HG02885 (cell line): ENCODE data around the gene EMSY.
"Not testable (repeated sequence)": the region's sequence is repeated elsewhere in the genome, so short reads cannot be mapped to it uniquely, and the experiment has no call there.

Source experiments
- ATAC-seq: cut with Tn5 transposase; IDR thresholded peaks from one replicate; pipeline ENCODE4 v1.9.1; 2021; ENCODE audit warnings: mild to moderate bottlenecking; ENCODE audit not compliant: unreplicated experiment, poor library complexity

EMSY gene

DNA sequence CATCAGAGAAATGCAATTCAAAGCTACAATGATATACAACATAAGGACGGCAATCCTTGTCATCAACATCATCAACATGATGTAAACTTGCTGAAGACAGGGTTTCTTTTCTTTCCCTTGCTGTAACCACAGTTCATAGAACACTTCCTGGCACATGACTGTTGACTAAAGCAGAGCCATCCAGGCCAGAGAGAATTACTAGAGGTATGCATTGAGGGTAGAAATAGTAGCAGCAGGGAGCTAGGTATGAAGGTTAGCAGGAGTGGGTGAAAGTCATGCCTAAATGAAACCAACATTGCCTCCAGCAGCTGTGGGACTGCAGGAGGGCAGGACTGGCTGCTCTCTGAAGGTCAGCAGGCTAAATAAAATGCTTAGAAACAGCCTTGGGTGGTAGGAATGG lies 122.0 kb downstream of the EMSY start:
- ATAC-seq, result no peak

DNA sequence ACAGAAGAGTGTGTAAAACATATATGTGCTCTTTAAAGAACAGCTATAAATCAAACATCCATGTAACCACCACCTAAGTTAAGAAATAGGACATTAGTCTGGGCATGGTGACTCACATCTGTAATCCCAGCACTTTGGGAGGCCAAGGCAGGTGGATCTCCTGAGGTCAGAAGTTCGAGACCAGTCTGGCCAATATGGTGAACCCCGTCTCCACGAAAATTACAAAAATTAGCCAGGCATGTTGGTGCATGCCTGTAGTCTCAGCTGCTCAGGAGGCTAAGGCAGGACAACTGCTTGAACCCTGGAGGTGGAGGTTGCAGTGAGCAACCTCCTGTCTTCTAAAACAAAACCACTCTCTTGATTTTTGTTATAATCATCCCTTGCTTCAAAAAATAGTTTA lies 122.4 kb downstream of the EMSY start:
- ATAC-seq, result no peak

DNA sequence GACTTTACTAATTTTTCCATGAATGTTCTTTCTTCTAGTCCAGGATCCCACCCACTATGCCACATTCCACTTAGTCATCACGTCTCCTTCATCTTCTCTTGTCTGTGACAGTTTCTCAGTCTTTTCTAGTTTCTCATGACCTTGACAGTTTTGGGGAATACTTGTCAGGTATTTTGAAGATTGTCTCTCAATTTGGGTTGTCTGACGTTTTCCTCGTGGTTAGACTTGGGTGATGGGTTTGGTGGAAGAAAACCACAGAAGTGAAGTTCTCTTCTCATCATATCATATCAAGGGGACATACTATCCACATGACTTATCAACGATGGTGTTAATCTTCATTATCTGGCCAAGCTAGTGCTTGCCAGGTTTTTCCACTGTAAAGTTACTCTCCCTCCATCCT lies 123.3 kb downstream of the EMSY start:
- no peak for ATAC-seq

DNA sequence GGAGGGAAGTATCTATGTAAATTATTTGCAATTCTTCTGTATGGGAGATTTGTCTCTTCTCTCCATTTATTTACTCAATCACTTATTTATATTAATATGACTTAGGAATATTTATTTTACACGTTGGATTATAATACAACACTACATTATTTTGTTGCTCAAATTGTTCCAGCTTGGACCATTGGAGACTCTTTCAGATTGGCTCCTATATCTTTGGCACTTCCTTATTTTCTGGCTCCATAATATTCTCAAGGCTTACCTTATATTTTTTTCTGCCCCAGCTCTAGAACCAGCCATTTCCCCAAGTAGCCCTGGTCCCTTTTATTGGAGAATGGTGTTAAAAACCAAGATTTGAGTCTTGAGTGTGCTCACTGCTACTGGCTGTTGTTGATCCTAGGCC lies 123.8 kb downstream of the EMSY start:
- no peak for ATAC-seq

DNA sequence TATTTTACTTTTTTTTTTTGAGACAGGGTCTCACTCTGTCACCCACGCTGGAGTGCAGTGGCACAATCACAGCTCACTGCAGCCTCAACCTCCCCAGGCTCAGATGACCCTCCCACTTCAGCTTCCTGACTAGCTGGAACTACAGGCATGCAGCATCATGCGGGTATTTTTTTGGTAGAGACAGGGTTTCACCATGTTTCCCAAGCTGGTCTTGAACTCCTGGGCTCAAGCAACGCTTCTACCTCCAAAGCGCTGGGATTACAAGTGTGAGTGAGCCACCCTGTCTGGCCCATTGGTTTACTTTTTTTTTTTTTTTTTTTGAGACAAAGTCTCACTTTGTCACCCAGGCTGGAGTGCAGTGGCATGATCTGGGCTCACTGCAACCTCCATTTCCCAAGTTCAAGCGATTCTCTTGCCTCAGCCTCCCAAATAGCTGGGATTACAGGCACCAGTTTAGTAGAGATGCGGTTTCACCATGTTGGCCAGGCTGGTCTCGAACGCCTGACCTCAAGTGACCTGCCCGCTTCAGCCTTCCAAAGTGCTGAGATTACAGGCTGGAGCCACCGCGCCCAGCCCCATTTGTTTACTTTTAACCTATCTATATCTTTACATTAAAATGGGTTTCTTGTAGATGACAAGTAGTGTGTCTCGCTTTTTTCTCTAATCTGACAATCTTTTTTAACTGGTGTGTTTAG lies 127.5 kb downstream of the EMSY start:
- not testable (repeated sequence) for ATAC-seq

DNA sequence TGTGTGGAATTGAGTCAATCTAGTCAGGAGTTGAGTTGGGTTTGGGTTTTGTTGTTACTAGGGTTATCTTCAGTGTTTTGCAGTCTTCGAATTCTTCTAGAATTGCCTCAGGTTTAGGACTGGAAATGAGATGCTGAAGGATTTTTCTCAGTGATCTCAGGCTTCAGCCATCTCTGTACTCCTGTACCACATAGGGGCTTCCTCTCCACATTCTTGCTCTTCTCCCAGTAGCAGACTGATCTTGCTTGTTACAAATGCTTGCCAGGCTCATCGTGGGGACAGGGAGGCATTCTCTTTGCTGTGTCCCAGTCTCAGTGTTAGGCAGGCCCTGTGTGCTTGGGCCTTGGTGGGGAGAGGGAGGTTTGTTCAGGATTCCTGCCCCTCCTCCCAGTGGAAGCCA lies 129.6 kb downstream of the EMSY start:
- ATAC-seq, result no peak

DNA sequence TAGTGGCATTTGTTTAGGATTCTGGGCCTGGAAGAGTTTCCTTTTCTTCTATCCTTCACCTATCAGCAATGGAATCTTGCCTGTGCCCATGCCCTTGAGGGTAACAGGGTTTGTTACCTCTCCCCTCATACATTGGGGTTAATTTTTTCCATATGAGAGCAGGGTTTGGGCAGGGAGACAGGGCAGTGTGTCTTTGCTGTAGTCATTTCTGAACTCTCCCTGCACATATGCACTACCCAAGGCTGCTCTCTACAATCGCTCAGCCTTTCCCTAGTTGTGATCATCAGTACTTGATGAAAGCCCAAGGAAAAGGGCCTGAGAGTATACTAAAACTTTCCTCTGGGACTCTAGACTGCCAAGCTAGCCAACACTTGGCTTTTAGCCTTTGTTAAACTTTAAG lies 130.1 kb downstream of the EMSY start:
- ATAC-seq, result no peak

DNA sequence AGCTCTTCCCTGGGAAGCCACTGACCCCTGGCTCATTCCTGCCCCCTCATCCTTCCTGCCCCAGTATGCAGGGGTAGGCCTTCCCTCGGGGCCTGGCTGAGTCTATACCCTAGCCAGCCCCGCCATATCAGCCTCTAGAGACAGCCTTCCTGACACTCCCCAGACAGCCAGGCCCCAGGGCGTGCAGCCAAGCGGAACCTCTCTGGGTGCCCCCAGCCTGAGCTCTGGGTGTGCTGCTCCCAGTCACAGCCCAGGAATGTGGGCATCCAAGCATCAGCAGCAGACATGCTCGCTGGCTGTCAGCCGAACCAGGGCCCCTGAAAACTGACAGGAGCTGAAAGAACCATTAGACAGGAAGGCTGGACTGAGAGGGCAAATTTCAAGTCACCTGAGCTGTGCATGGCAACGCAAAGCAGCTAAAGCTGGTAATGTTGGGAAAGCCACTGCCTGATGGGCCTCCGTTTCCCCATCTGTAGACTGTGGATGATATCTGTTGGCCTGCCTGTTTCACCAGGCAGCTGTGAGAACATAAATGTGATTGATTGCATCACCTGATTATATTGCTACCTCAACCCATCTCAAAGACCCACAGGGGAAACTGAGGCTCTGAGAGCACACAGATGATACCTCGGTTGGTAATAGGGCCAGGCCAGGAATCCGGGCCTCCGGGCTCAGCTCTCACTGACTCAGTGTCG lies 132.6 kb downstream of the EMSY start:
- no peak for ATAC-seq

DNA sequence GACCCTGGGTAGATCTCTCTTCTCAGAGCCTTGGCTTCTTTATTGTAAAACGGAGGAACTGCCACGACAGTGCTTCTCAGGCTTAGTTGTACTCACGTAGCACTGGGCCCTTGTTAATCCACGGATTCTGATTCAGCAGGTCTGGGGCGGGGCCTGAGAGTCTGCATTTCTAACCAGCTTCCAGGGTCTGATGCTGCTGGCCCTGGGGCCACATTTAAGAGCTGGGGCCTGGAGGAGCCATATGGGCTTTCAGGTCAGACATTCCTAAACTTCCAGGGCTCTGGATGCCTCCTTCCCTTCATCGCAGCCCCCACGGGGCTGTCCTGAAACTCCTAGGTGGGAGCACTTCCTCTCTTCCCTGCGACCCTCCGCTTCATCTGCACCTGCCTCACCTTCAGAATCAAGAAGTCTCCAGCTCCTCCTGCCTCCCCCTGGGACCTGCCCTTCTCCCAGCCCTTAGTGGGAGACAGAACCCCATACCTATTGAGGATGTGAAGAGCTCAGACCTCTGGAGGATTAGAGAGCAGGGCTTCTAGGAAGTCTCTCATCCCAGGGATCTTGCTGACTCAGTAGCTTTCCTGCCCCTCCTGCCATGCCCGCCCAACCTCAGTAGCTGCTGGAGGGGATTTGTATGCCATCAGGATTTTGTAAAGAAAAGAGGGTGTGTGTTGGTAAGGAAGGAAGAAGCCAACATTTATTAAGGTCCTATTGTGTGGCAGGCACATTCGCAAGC lies 133.3 kb downstream of the EMSY start:
- no peak for ATAC-seq

DNA sequence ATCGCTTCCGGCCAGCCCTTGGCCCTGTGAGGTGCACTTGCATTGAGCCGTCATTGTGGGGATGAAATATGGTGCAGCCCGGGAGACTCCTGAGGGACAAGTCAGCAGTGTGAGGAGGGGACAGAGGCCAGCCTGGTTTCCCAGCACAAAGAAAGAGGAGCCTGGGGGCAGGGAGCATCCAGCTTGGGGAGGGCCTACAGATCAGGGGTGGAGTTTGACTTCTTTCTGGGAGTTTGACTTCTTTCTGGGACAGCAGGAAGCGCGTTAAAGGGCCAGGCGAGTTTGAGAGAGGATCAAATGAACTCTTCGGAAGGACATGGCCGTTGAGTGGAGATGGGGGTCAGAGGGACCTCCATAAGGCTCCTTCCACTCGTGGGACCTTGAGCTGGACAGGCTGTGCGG lies 133.8 kb downstream of the EMSY start:
- ATAC-seq, result no peak

DNA sequence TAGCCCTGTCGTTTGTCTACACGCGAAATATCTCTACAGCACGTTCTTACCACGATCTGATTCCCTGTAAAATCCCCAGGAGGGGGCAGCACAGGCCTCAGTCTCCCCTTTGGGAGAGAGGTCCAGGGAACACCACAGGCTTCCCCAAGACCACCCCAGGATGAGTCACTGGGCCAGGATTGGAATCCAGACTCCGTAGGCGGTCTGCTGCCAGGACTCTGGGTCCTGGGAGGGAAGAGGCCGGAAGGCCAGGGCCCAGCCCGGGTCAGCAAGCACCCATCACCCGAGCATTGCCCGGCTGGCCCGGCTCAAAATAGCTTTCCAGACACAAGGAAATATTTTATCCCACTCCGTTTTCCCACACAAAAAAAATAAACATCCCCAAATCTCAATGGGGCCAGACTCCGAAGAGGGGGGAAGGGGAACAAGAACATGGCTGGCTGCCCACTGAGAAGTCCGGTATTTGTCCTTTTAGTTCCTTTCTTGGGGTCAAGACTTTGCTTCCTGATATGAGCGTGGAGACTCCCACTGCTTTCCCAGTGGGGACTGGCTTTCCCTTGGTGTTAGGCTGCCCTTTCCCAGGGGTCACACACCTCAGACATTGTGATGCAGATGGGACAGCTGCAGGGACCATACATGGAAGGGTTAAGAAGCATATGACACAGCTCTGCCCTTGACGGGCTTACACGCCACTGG lies 134.4 kb downstream of the EMSY start:
- no peak for ATAC-seq

DNA sequence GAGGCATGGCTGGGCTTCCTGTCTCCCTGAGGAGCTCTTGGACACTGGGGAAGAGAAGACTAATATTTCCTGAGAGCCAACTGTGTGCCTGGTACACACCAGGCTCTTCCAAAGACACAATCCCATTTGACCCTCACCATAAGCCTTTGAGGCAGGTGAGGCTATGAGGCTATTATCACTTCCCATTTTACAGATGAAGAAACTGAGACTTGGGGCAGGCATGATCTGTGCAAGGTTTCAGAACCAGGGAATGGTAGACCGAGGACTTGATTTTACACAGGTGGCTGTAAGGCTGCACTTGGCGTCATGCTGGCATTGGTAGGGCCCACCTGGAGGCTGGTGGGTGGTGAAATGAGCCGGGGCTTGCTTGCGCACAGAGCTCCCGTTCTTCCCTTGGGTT lies 134.9 kb downstream of the EMSY start:
- no peak for ATAC-seq

DNA sequence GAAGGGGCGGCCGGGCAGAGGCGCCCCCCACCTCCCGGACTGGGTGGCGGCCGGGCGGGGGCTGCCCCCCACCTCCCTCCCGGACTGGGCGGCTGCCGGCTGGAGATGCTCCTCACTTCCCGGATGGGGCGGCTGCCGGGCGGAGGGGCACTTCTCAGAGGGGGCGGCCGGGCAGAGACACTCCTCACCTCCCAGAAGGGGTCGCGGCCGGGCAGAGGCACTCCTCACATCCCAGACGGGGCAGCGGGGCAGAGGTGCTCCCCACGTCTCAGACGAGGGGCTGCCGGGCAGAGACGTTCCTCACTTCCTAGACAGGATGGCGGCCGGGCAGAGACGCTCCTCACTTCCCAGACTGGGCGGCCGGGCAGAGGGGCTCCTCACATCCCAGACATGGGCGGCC lies 137.7 kb downstream of the EMSY start:
- ATAC-seq, result not testable (repeated sequence)

DNA sequence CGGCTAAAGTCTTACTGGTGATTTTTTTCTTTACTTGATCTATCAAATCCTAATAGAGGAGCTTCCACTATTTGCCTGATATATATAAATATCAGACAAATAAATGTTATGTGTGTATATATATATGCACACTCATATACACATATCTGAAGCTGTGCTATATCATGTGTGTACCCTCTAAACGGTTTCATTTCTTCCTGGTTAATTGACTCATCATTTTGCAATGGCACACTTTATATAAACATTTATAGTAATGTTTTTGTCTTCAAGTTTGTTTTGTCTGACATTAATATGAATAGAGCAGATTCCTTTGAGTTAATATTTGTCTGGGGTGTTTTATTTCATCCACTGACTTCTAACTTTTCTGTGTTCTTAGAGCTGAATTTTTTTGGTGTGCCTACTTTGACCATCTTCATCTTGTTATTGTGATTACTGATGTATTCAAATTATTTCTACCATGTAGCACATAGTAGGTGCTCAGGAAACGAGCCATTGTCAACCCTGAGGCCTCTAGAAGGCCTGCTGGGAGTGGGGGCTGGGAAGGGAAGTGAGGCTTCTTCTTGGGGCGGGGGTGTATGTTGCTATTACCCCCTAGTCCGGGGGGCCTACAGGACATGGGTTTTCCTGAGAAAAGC lies 143.1 kb downstream of the EMSY start:
- no peak for ATAC-seq

DNA sequence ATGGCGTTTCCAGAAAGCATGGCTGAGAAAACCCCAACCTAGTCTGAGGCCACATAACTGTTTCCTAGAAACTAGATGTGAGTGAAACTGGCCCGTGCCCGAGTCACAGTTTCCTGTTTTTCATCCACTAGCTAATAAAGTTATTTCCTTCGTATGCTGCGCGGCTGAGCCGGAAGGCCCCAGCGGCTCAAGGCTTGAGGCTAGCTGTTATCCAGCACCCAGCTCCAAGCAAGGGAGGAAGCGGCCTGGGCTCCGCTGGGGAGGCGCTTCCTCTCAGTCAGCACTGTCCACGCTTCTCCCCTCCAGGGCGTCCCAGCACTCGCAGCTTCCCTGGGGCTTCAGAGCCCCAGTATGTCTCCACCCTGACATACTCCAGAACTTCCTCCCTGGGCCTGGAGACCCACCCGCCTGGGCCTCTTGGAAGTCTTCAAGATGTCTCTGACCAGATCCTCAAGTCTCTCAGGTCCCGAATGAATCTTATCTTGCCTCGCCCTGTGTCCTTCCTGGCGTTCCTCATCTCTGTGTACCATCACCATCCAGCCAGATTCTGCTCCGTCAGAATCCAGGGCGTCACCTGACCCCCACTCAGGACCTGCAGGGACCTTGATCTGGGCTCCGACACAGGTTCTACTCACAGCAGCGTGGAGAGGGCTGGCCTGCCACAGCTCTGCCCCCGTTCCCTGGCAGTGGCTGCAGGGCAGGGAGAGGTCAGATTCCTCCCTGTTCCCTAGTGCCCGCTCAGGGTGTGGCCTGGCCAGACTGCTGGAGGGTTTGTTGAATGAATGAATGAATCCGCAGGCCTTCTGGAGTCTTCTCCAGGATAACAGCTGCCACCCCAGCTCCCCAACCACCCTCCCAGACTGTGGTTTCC lies 143.9 kb downstream of the EMSY start:
- ATAC-seq, result no peak

DNA sequence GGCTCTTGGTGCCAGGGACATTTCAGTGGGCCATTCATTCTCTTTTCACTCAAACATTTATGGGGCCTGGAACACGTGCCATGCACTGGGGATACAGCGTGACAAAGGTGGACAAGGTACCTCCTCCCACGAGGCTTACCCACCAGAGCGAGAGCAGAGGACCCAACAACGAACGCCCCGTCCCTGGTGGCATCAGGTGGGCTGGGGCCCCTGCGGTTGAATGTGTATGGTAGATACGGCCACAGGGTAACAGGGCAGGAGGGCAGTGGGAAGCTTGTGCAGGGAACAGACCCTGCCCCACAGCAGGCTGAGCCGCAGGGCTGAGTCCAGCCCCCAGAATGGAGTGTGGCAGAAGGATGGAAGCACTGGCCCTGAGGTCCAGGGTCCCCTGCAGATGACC lies 144.7 kb downstream of the EMSY start:
- no peak for ATAC-seq

DNA sequence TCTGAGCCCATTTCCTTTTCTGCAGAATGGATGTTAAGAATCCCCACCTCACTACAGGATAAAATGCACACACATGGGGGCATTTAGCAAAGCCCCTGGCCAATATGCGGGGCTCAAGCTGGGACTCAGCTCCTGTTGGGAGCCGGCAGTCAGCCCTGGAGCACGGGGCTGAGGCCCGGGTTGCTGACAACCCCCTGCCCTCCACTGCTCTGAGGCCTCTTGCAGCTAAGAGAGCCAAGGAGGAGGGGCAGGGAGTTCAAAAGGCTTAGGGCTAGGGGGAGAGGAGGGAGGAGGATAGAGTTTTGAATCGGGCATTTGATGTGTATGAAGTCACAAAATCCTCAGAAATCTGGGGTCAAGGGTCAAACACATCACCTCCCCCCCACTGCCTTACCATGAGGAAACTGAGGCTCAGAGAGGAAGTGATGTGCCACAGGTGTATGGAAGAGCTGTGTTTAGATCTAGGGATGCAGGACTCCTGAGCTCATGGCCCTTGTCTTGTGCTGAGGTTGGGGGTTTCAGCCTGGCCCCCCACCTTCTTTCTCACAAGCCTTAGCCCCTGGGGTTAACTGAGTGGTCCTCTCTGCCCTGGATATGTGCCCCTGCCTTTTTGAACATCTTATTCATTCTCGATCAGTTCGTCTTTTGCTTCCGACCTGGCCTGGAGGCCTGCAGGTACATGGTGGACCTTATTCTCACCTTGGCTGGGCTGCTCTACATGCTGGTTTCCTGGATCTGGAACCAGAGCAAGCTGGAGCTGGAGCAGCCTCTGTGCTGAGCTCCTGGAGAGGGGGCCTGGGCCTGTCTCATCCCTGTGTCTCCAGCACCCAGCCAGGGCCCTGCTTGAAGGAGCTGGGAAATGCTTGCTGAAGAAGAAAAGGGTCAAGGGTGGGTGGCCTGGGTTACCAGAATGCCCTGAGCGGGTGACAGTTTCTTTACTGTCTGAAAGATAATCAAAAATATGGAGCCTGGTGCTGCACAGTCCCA lies 145.4 kb downstream of the EMSY start:
- ATAC-seq, result no peak

DNA sequence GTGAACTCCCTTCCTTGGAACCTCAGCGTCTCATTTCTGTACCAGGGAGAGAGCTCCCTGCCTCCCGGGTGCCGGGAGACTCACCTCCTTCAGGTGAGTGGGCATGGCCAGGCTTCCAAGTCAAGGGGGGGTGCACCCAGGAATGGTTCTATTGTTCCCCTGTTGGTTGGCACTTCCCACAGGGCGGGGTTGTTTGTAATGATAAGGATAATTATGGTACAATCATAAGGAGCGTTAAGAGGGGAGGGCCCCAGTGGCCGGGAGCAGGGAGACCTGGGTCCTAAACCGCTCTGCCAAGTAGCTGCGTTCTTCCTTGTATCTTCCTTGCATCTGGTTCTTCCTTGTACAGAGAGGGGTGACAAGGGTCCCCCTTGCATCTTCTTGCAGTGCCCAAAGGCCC lies 146.6 kb downstream of the EMSY start:
- ATAC-seq, result no peak
